Activated naive CD8-positive, alpha-beta T cell treated with anti-CD3 and anti-CD28 coated beads, Interleukin-2, amount 10 ng/mL, durations not matched to agents 7 days and 5 days (primary cell): ENCODE results near the gene CHTOP. TPM values are rescaled to one million over a fixed set of nuclear protein-coding genes. Genes with fewer than 3 reads are reported as not detected.
A peak's percentile ranks its signal among the peaks of the same experiment; 100 is the strongest.
"Not testable (repeated sequence)": the region's sequence is repeated elsewhere in the genome, so short reads cannot be mapped to it uniquely, and the experiment has no call there.

Experiments used
- ATAC-seq: fragments of 150-1000 bp; cut with Tn5 transposase; one replicate; pipeline ENCODE4 v1.10.0; 2021; ENCODE audit warnings: low read depth, moderate library complexity
- POLR2A ChIA-PET: fragments of 350-600 bp; sonication (Branson Sonifier 250); formaldehyde crosslinking; loops from one replicate; lab custom pipeline; 2021; ENCODE audit warnings: antibody characterized with exemption; lab: Charles Lee
- DNase-seq: peaks from one replicate; pipeline ENCODE4 v3.0.0; 2021
- H3K27ac Mint-ChIP-seq: one replicate; pipeline ENCODE4 v1.8.0; 2022; ENCODE audit warnings: mild to moderate bottlenecking, mixed read lengths
- H3K27me3 Mint-ChIP-seq: one replicate; pipeline ENCODE4 v1.8.0; 2022; ENCODE audit warnings: mild to moderate bottlenecking, moderate library complexity, mixed read lengths
- H3K36me3 Mint-ChIP-seq: one replicate; pipeline ENCODE4 v1.8.0; 2021; ENCODE audit warnings: mild to moderate bottlenecking, mixed read lengths
- H3K4me1 Mint-ChIP-seq: one replicate; pipeline ENCODE4 v1.8.0; 2021; ENCODE audit warnings: mixed read lengths
- H3K4me3 Mint-ChIP-seq: one replicate; pipeline ENCODE4 v1.8.0; 2022; ENCODE audit warnings: mild to moderate bottlenecking, moderate library complexity, mixed read lengths
- H3K9me3 Mint-ChIP-seq: one replicate; pipeline ENCODE4 v1.8.0; 2021; ENCODE audit warnings: mixed read lengths
- total RNA-seq, 2 experiments: library from RNA; stranded (reverse); gene quantifications; one replicate each; pipeline ENCODE4 v1.2.3, GENCODE V29; 2021

The CHTOP gene
- total RNA-seq, 2 experiments from 2014 or later = 98.1 to 105 TPM

DNA sequence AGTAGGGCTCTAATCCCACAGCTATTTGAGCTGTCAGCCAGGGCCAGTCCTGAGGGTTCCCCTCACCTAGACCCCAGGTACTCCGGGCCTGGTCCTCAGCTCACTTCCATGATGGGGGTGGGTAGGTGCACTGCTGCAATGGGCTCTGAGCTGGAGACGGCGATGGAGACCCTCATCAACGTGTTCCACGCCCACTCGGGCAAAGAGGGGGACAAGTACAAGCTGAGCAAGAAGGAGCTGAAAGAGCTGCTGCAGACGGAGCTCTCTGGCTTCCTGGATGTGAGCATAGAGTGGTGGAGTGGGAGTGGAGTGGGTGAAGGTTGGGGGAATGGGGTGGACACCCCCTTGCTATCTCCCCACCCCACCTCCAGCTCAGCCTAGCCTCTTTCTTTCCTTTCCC lies 3.5 kb upstream of the CHTOP start:
- POLR2A ChIA-PET = no interaction called here
- peaks cover 9% of the 10 kb centered on the region for H3K36me3 Mint-ChIP-seq
- H3K4me3 Mint-ChIP-seq = no peak overlapping the region
- H3K4me1 Mint-ChIP-seq = peaks cover 21% of the 10 kb centered on the region
- H3K27ac Mint-ChIP-seq = no peak overlapping the region
- ATAC-seq (no peak), DNase-seq (no peak)
- H3K27me3 Mint-ChIP-seq = no peaks in the 10 kb centered on the region
- no peaks in the 10 kb centered on the region for H3K9me3 Mint-ChIP-seq

DNA sequence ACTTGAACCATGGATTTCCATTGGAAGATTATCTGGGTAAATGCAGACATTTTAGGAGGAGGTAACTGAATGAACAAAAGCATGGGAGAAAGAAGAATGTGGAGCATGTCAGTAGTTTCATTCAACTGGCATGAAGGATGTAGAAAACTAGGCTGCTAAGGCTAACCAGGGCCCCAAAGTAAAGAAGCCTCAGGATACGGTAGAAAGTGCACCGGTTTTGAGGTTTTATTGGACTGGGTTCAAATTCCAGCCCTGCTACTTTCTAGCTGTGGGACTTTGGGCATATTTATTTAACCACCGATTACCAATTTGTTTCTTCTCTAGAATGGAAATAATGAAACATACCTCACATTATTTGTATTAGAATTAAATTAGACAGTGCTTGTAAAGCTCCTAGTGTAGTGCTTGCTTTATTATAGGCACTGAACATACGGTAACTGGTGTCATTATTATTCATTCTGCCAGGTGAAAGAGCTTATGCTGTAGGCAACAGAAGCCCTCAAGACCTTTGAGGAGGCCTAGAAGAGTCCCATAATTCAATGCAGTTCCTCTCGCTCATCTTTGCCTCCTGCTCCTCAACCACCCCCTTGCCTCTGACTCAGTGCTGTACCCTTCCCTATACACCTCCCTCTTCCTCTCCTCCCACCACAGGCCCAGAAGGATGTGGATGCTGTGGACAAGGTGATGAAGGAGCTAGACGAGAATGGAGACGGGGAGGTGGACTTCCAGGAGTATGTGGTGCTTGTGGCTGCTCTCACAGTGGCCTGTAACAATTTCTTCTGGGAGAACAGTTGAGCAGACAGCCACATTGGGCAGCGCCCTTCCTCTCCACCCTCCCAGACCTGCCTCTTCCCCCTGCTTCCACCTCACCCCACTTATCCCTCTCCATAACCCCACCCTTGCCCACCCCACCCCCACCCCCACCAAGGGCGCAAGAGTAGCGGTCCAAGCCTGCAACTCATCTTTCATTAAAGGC lies 2.5 kb upstream of the CHTOP start:
- no peak for ATAC-seq
- DNase-seq = no peak
- Mint-ChIP-seq H3K27ac (no peak overlapping the region), H3K4me3 (no peak overlapping the region), H3K36me3 (peaks cover 11% of the 10 kb centered on the region), H3K27me3 (no peaks in the 10 kb centered on the region), H3K9me3 (no peaks in the 10 kb centered on the region), H3K4me1 (peaks cover 22% of the 10 kb centered on the region)
- POLR2A ChIA-PET = interaction anchor here (0.6 kb wide), 1 partner anchor 60 kb away, joined by 4 read pairs; no protein-coding TSS in a partner anchor

DNA sequence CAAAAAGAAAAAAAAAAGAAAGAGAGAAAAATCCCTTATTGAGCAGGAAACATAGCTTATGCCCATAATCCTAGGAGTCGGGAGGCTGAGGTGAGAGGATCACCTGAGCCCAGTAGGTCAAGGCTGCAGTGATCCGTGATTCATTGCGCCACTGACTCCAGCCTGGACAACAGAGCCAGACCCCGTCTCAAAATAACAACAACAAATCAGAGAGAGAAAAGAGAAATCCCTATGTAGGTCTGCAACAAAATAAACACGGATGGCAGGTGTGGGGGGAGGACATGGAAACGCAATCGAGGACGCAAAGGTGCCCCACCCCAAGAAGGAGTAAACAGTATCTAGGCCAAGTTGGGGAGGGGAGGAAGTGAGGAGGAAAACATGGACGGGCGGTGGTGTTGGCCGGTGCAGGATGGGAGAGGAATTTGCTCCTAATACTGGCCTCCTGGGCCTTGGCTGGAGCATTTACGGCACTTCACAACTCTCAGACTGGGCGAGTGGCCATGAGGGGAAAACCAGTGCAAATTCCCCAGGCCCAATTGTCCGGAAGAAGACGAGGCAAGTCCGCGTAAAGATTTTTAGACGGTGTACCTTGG lies 609 bp upstream of the CHTOP start:
- peaks cover 27% of the 10 kb centered on the region for H3K4me1 Mint-ChIP-seq
- H3K4me3 Mint-ChIP-seq = peak overlapping the region; percentile 92
- no peak for ATAC-seq
- peak overlapping the region; percentile 100 for H3K27ac Mint-ChIP-seq
- no peak for DNase-seq
- H3K36me3 Mint-ChIP-seq = peaks cover 15% of the 10 kb centered on the region
- H3K9me3 Mint-ChIP-seq = no peaks in the 10 kb centered on the region
- no peaks in the 10 kb centered on the region for H3K27me3 Mint-ChIP-seq
- POLR2A ChIA-PET = interaction anchor here (0.6 to 3.4 kb wide), 33 partner anchors 10 to 358 kb away, joined by 3 to 44 read pairs (median 8); partner anchors contain the start of genes CREB3L4, ILF2, INTS3 and JTB

DNA sequence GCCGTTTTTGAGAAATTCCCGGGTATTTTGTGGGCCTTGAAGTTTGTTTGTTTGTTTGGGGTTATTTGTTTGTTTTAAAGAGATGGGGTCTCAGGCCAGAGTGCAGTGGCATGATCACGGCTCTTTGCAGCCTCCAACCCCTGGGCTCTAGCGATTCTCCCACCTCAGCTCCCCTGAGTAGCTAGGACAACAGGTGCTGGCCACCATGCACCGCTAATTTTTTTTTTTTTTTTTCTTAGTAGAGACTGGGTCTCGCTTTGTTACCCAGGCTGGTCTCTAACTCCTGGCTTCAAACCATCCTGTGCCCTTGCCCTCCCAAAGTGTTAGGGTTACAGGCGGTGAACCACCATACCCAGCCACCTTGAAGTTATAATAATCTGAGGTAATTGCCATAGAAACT lies 2.0 kb downstream of the CHTOP start:
- H3K4me1 Mint-ChIP-seq = peaks cover 26% of the 10 kb centered on the region
- no peaks in the 10 kb centered on the region for H3K9me3 Mint-ChIP-seq
- DNase-seq (no peak), ATAC-seq (no peak)
- H3K27ac Mint-ChIP-seq = peak overlapping the region; percentile 45
- no peaks in the 10 kb centered on the region for H3K27me3 Mint-ChIP-seq
- peaks cover 22% of the 10 kb centered on the region for H3K36me3 Mint-ChIP-seq
- H3K4me3 Mint-ChIP-seq = peak overlapping the region; percentile 92
- POLR2A ChIA-PET = interaction anchor here (1.0 to 3.4 kb wide), 4 partner anchors 12 to 37 kb away, joined by 3 to 44 read pairs (median 21); partner anchors contain the start of genes ILF2 and SNAPIN

DNA sequence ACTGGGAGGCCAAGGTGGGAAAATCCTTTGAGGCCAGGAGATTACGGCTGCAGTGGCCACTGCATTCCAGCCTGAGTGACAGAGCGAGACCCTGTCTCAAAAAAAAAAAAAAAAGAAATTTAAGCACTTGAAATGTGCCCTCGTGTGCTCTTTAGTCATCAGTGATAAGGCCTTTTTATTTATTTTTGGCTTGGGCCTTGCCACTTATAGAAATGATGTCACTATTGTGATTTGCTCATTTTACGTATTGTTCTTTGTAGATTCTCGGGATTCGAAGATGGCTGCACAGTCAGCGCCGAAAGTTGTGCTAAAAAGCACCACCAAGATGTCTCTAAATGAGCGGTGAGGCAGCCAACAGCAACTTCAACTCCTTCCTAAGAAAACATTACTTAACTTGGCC lies 2.4 kb downstream of the CHTOP start:
- Mint-ChIP-seq H3K27ac (no peak overlapping the region), H3K4me1 (peaks cover 28% of the 10 kb centered on the region)
- POLR2A ChIA-PET = interaction anchor here (1.0 kb wide), 1 partner anchor 22 kb away, joined by 3 read pairs; the partner anchor contains the start of gene SNAPIN

DNA sequence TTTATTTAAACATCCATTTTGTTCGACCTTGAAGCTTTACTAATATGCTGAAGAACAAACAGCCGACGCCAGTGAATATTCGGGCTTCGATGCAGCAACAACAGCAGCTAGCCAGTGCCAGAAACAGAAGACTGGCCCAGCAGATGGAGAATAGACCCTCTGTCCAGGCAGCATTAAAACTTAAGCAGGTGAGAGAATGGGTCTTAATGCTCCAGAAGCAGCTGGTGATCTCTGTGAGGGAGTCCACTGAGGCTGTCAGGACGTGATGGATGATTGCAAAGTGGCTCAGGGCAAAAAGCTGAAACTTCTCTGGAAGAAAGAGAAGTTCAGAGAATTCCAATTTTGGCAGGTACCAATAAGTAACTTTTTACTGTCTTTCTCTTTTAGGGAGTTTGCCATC lies 4.4 kb downstream of the CHTOP start:
- POLR2A ChIA-PET = interaction anchor here (0.7 to 1.9 kb wide), 4 partner anchors 11 to 102 kb away, joined by 4 to 5 read pairs (median 5); partner anchors contain the start of genes INTS3, S100A6 and SNAPIN
- no peak overlapping the region for H3K27ac Mint-ChIP-seq
- H3K36me3 Mint-ChIP-seq = peaks cover 32% of the 10 kb centered on the region
- H3K4me3 Mint-ChIP-seq = no peak overlapping the region
- ATAC-seq = no peak
- peaks cover 18% of the 10 kb centered on the region for H3K4me1 Mint-ChIP-seq
- H3K9me3 Mint-ChIP-seq = no peaks in the 10 kb centered on the region
- no peaks in the 10 kb centered on the region for H3K27me3 Mint-ChIP-seq
- no peak for DNase-seq

More for the DNA sequence above, 2.4 kb downstream of the CHTOP start:
- ATAC-seq (no peak), DNase-seq (no peak)
- H3K4me3 Mint-ChIP-seq = no peak overlapping the region
- H3K36me3 Mint-ChIP-seq = peaks cover 26% of the 10 kb centered on the region
- no peaks in the 10 kb centered on the region for H3K27me3 Mint-ChIP-seq
- H3K9me3 Mint-ChIP-seq = no peaks in the 10 kb centered on the region

DNA sequence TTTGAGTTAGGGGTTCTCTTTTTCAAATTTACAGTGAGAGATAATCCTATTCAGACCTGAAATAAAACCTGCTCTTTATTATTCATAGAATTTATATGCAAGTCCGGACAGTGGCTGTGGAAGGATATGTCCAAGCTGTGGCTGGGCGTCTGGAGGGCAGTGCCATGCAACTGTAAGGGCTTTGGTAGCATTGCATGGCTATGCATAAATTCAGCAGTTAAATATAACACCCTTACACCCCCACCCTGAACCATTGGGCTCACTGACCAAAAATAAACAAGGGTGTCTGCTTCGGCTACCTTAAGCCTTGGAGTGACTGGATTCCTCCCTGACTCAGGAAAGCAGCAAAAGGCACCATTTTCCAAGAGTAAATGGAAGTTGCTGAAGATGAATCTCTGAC lies 5.4 kb downstream of the CHTOP start:
- peaks cover 18% of the 10 kb centered on the region for H3K4me1 Mint-ChIP-seq
- POLR2A ChIA-PET = interaction anchor here (2.0 kb wide), 1 partner anchor 10 kb away, joined by 7 read pairs; no protein-coding TSS in a partner anchor
- ATAC-seq (no peak), DNase-seq (no peak)
- no peak overlapping the region for H3K4me3 Mint-ChIP-seq
- no peaks in the 10 kb centered on the region for H3K9me3 Mint-ChIP-seq
- no peak overlapping the region for H3K27ac Mint-ChIP-seq
- no peaks in the 10 kb centered on the region for H3K27me3 Mint-ChIP-seq
- peaks cover 41% of the 10 kb centered on the region for H3K36me3 Mint-ChIP-seq

DNA sequence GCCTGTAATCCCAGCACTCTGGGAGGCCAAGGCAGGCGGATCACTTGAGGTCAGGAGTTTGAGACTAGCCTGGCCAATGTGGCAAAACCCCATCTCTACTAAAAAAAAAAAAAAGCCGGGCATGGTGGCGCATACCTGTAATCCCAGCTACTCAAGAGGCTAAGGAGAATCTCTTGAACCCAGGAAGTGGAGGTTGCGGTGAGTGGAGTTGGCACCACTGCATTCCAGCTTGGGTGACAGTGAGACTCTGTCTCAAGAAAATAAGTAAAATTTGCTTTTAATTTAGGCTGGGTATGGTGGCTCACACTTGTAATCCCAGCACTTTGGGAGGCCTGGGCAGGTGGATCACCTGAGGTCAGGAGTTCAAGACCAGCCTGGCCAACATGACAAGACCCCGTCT lies 6.3 kb downstream of the CHTOP start:
- not testable (repeated sequence) for H3K27ac Mint-ChIP-seq, H3K4me3 Mint-ChIP-seq, H3K9me3 Mint-ChIP-seq, DNase-seq, H3K27me3 Mint-ChIP-seq, ATAC-seq
- Mint-ChIP-seq H3K4me1 (peaks cover 22% of the 10 kb centered on the region), H3K36me3 (peaks cover 44% of the 10 kb centered on the region)
- POLR2A ChIA-PET = interaction anchor here (1.6 to 2.0 kb wide), 2 partner anchors 9 to 27 kb away, joined by 3 to 7 read pairs; no protein-coding TSS in a partner anchor

DNA sequence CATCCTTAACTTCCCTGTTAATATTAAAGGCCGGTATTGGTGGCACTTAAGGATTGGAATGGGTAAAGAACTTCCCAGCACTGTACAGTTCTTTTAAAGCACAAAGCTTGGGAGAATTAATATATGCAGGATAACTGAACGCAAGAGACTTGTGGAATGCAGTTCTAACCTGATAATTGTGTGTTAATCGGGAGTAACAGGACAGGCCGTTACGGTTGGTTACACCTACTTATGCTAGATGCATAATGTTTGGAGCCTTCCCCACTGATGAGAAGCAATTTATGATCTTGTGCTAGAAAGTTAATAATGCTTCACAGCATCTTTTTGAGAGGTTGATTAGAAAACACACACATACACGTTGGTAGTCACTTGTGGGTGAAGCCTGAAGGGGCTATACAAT lies 7.0 kb downstream of the CHTOP start:
- no peak for DNase-seq
- H3K27me3 Mint-ChIP-seq = no peaks in the 10 kb centered on the region
- no peak for ATAC-seq
- H3K9me3 Mint-ChIP-seq = no peaks in the 10 kb centered on the region
- H3K27ac Mint-ChIP-seq = no peak overlapping the region
- H3K4me3 Mint-ChIP-seq = no peak overlapping the region
- H3K4me1 Mint-ChIP-seq = peaks cover 24% of the 10 kb centered on the region
- peaks cover 47% of the 10 kb centered on the region for H3K36me3 Mint-ChIP-seq
- POLR2A ChIA-PET = interaction anchor here (0.5 to 2.0 kb wide), 3 partner anchors 8 to 35 kb away, joined by 3 to 7 read pairs (median 3); no protein-coding TSS in a partner anchor

DNA sequence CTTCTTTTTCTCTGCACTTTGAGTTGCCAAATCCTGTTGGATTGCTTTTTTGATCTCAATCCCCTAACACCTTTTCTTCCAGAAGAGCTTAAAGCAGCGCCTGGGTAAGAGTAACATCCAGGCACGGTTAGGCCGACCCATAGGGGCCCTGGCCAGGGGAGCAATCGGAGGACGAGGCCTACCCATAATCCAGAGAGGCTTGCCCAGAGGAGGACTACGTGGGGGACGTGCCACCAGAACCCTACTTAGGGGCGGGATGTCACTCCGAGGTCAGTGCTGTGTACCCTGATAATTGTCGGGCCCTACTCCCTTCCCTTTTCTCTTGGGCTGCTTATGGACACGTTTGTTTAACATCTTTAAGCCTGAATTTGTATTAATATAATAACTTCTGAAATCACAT lies 8.3 kb downstream of the CHTOP start:
- Mint-ChIP-seq H3K4me3 (no peak overlapping the region), H3K27me3 (no peaks in the 10 kb centered on the region), H3K36me3 (peaks cover 50% of the 10 kb centered on the region), H3K4me1 (peaks cover 26% of the 10 kb centered on the region), H3K27ac (no peak overlapping the region), H3K9me3 (no peaks in the 10 kb centered on the region)
- DNase-seq = no peak
- POLR2A ChIA-PET = no interaction called here
- ATAC-seq = no peak

DNA sequence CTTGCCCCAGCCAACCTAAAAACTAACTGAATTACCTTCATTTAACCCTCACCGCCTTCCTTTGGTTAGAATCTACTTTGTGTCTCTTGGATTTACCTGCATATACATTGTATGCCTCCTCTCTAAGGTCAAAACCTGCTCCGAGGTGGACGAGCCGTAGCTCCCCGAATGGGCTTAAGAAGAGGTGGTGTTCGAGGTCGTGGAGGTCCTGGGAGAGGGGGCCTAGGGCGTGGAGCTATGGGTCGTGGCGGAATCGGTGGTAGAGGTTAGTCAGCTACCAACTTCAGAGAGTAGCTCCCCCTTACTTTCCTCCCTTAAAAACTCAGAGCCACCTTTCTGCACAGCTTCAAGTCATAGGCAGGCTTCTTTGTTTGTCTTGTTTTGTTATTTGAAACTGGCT lies 9.2 kb downstream of the CHTOP start:
- Mint-ChIP-seq H3K27me3 (no peaks in the 10 kb centered on the region), H3K27ac (peak overlapping the region; percentile 34), H3K9me3 (no peaks in the 10 kb centered on the region), H3K36me3 (peaks cover 53% of the 10 kb centered on the region), H3K4me1 (peaks cover 24% of the 10 kb centered on the region), H3K4me3 (no peak overlapping the region)
- POLR2A ChIA-PET = interaction anchor here (1.9 to 2.6 kb wide), 2 partner anchors 9 to 11 kb away, joined by 4 to 21 read pairs; partner anchors contain the start of gene CHTOP
- ATAC-seq (no peak), DNase-seq (no peak)

DNA sequence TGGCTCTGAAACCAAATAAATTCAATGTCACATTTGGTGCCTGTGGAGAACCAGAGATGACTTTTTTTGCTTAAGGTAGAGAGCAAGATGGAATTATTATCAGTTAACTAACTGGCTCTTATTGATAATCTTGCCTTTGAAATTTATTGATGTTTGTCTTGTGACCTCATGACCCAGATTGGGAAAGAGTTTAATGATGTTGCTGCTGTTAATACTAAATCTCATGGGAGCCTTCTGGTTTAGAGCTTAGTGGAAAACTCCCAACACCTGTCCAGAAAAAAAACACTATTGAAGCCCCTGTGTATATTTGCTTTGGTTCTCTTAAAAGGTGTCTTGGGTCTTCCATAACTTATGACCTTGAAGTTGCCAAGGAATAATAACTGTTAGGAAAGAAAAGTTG lies 9.9 kb downstream of the CHTOP start:
- DNase-seq (no peak), ATAC-seq (no peak)
- Mint-ChIP-seq H3K4me3 (no peak overlapping the region), H3K27ac (no peak overlapping the region), H3K36me3 (peaks cover 53% of the 10 kb centered on the region), H3K4me1 (peaks cover 26% of the 10 kb centered on the region), H3K27me3 (no peaks in the 10 kb centered on the region), H3K9me3 (no peaks in the 10 kb centered on the region)
- POLR2A ChIA-PET = interaction anchor here (1.9 to 2.6 kb wide), 2 partner anchors 9 to 10 kb away, joined by 4 to 21 read pairs; partner anchors contain the start of gene CHTOP
